HCT116 (cell line): ENCODE data around the gene FRY. TPM values are rescaled to one million over a fixed set of nuclear protein-coding genes. Genes with fewer than 3 reads are reported as not detected.

Source experiments
- ATAC-seq: fragments of 200-7000 bp; cut with Tn5 transposase; 2 replicates; pipeline ENCODE4 v1.9.1; 2020; ENCODE audit warnings: mild to moderate bottlenecking, moderate library complexity
- BruUV-seq: library from RNA; stranded (reverse); fragments of 400-500 nt; replicated peaks from 2 replicates; lab custom pipeline; 2021; lab: Mats Ljungman, UMichigan
- CTCF ChIA-PET: fragments of 300-600 bp; sonication (Branson Sonifier 250); formaldehyde crosslinking; loops from one replicate; lab custom pipeline; 2021; ENCODE audit warnings: antibody characterized with exemption; lab: Charles Lee
- POLR2A ChIA-PET: fragments of 300-600, 350-600 bp; sonication (Branson Sonifier 250); formaldehyde crosslinking; loops from one replicate; lab custom pipeline; 2021; ENCODE audit warnings: antibody characterized with exemption; lab: Charles Lee
- RAD21 ChIA-PET, 2 experiments: fragments of 300-600 bp; sonication (Branson Sonifier 250); formaldehyde crosslinking; loops; one replicate each; lab custom pipeline; 2023; ENCODE audit warnings: low total read pairs in 2 of 2; ENCODE audit not compliant: uncharacterized antibody in 2 of 2, unreplicated experiment in 2 of 2, low non-redundant PET in 1 of 2; lab: Charles Lee
- DNase-seq: peaks from one replicate; pipeline ENCODE4 v3.0.0-alpha.2; 2010; ENCODE audit warnings: low read depth, low spot score
- H2AFZ ChIP-seq: fragments of 200-600 bp; shearing (Covaris generic), sonication (generic); 2 replicates; pipeline ENCODE4 v1.6.1; 2017; ENCODE audit warnings: low read depth, mixed run types, mixed read lengths, antibody characterized with exemption, low read length; ENCODE audit not compliant: poor library complexity, severe bottlenecking
- H3K27ac ChIP-seq: 2 replicates; pipeline ENCODE4 v1.5.1; 2012; ENCODE audit warnings: low read depth, low read length
- H3K27me3 ChIP-seq: fragments of 200-600 bp; sonication (generic); 2 replicates; pipeline ENCODE4 v1.6.1; 2016; ENCODE audit warnings: mixed run types, low read length, mixed read lengths; ENCODE audit not compliant: insufficient read depth
- H3K36me3 ChIP-seq, 2 experiments: fragments of 200-500 bp in 1 of 2; fragments of 200-600 bp in 1 of 2; sonication (Bioruptor generic) in 1 of 2; sonication (generic) in 1 of 2; 2 replicates each; pipeline versions ENCODE4 v1.5.1 to v1.6.1; 2014 to 2016; ENCODE audit warnings: low read length in 2 of 2, inconsistent platforms in 1 of 2, mixed read lengths in 1 of 2, mixed run types in 1 of 2; ENCODE audit not compliant: insufficient read depth in 2 of 2, control insufficient read depth in 1 of 2
- H3K4me1 ChIP-seq, 2 experiments: fragments of 200-600 bp in 1 of 2; sonication (generic) in 1 of 2; 2 replicates each; pipeline versions ENCODE4 v1.5.1 to v1.6.1; 2012 to 2017; ENCODE audit warnings: low read length in 2 of 2, inconsistent platforms in 1 of 2, mild to moderate bottlenecking in 1 of 2, mixed read lengths in 1 of 2, mixed run types in 1 of 2, moderate library complexity in 1 of 2; ENCODE audit not compliant: insufficient read depth in 2 of 2, control insufficient read depth in 1 of 2
- H3K4me2 ChIP-seq: fragments of 200-600 bp; sonication (generic); 2 replicates; pipeline ENCODE4 v1.6.1; 2017; ENCODE audit warnings: mixed run types, low read length, mixed read lengths
- H3K4me3 ChIP-seq, 2 experiments: fragments of 200-600 bp in 1 of 2; sonication (generic) in 1 of 2; replicated peaks in 1 of 2; 2 replicates each; pipeline ENCODE4 v1.5.1; 2011 to 2016; ENCODE audit warnings: low read length in 2 of 2, control low read depth in 1 of 2, low read depth in 1 of 2, mild to moderate bottlenecking in 1 of 2, mixed read lengths in 1 of 2, mixed run types in 1 of 2
- H3K79me2 ChIP-seq: fragments of 200-600 bp; sonication (generic); 2 replicates; pipeline ENCODE4 v1.6.1; 2017; ENCODE audit warnings: mild to moderate bottlenecking, mixed run types, low read length, moderate library complexity, mixed read lengths; ENCODE audit not compliant: insufficient read depth
- H3K9ac ChIP-seq: fragments of 200-600 bp; sonication (generic); 2 replicates; pipeline ENCODE4 v1.6.1; 2016; ENCODE audit warnings: low read length, mixed read lengths
- H3K9me2 ChIP-seq: fragments of 200-600 bp; sonication (generic), shearing (Covaris generic); 2 replicates; pipeline ENCODE4 v1.6.1; 2017; ENCODE audit warnings: mixed run types, mild to moderate bottlenecking, moderate library complexity; ENCODE audit not compliant: insufficient read depth
- H3K9me3 ChIP-seq, 2 experiments: fragments of 200-500 bp in 1 of 2; fragments of 200-600 bp in 1 of 2; sonication (Bioruptor generic) in 1 of 2; sonication (generic) in 1 of 2; 2 replicates each; pipeline ENCODE4 v1.6.1; 2014 to 2017; ENCODE audit warnings: low read length in 2 of 2, mixed read lengths in 2 of 2, inconsistent platforms in 1 of 2, low read depth in 1 of 2, mild to moderate bottlenecking in 1 of 2, mixed run types in 1 of 2, moderate library complexity in 1 of 2; ENCODE audit not compliant: control insufficient read depth in 1 of 2, insufficient read depth in 1 of 2
- H4K20me1 ChIP-seq: fragments of 200-600 bp; sonication (generic), shearing (Covaris generic); 2 replicates; pipeline ENCODE4 v1.6.1; 2017; ENCODE audit warnings: mixed run types, mild to moderate bottlenecking, moderate library complexity; ENCODE audit not compliant: insufficient read depth
- ATF3 ChIP-seq: IDR thresholded peaks from 2 replicates; pipeline ENCODE4 v1.6.1; 2012
- CBX3 ChIP-seq: IDR thresholded peaks from 2 replicates; pipeline ENCODE4 v1.6.1; 2012; ENCODE audit warnings: low read depth
- CTCF ChIP-seq, 3 experiments: fragments of 200-600 bp in 1 of 3; sonication (generic) in 1 of 3; IDR thresholded peaks in 2 of 3; conservative IDR thresholded peaks in 1 of 3; 2 replicates each; pipeline ENCODE4 v1.5.1; 2012 to 2017; ENCODE audit warnings: low read depth in 2 of 3, low read length in 2 of 3, antibody characterized with exemption in 1 of 3, borderline replicate concordance in 1 of 3, control low read depth in 1 of 3, mild to moderate bottlenecking in 1 of 3, mixed read lengths in 1 of 3, mixed run types in 1 of 3, moderate library complexity in 1 of 3; ENCODE audit not compliant: insufficient read depth in 1 of 3
- EGR1 ChIP-seq: IDR thresholded peaks from 2 replicates; pipeline ENCODE4 v1.6.1; 2012; ENCODE audit warnings: low read depth
- EZH2phosphoT487 ChIP-seq: fragments of 200-600 bp; IDR thresholded peaks from 2 replicates; pipeline ENCODE4 v1.6.1; 2018; ENCODE audit warnings: antibody characterized with exemption, borderline replicate concordance
- JUND ChIP-seq: IDR thresholded peaks from 2 replicates; pipeline ENCODE4 v1.6.1; 2012
- POLR2A ChIP-seq: IDR thresholded peaks from 2 replicates; pipeline ENCODE4 v1.7.0; 2011; ENCODE audit warnings: borderline replicate concordance; ENCODE audit not compliant: insufficient read depth, insufficient read length; ENCODE audit errors: extremely low read depth
- POLR2AphosphoS5 ChIP-seq: IDR thresholded peaks from 2 replicates; pipeline ENCODE4 v1.6.1; 2011; ENCODE audit warnings: mild to moderate bottlenecking, low read depth, low read length, moderate library complexity
- SIN3A ChIP-seq: IDR thresholded peaks from 2 replicates; pipeline ENCODE4 v1.6.1; 2012; ENCODE audit warnings: low read depth
- SRF ChIP-seq: IDR thresholded peaks from 2 replicates; pipeline ENCODE4 v1.6.1; 2012; ENCODE audit warnings: low read depth
- TCF7L2 ChIP-seq: IDR thresholded peaks from 2 replicates; pipeline ENCODE4 v1.7.0; 2011; ENCODE audit warnings: borderline replicate concordance, inconsistent platforms; ENCODE audit not compliant: insufficient read depth, insufficient read length; ENCODE audit errors: extremely low read depth
- YY1 ChIP-seq: IDR thresholded peaks from 2 replicates; pipeline ENCODE4 v1.6.1; 2011; ENCODE audit warnings: low read length, low read depth, moderate library complexity, mild to moderate bottlenecking; ENCODE audit not compliant: insufficient replicate concordance; ENCODE audit errors: extremely low read depth
- ZBTB33 ChIP-seq: IDR thresholded peaks from 2 replicates; pipeline ENCODE4 v1.6.1; 2011; ENCODE audit warnings: mild to moderate bottlenecking, low read length, moderate library complexity; ENCODE audit not compliant: insufficient replicate concordance; ENCODE audit errors: extremely low read depth
- ZFX ChIP-seq: fragments of 450-650 bp; IDR thresholded peaks from 2 replicates; pipeline ENCODE4 v1.6.1; 2017
- intact Hi-C: fragments of 100-400 bp; cut with micrococcal nuclease; formaldehyde crosslinking; loops from 2 replicates; pipeline ENCODE4 v1.10.0; 2022
- total RNA-seq: library from RNA; stranded (reverse); gene quantifications from one replicate; pipeline ENCODE4 v1.2.1, GENCODE V29; 2021; ENCODE audit not compliant: unreplicated experiment

FRY gene
- total RNA-seq, 1 experiment from 2014 or later, result 1.4 TPM

- TF ChIP-seq CTCF (IDR thresholded peaks at IDR 0.05 in 2 of 3, conservative IDR thresholded peaks at IDR 0.05 in 1 of 3; ENCODE audit: borderline replicate concordance in 1 of 3, insufficient read depth in 1 of 3, low read depth in 2 of 3, low read length in 2 of 3) (no peak), POLR2A (no peak), ZFX (no peak), EZH2phosphoT487 (no peak), JUND (no peak), EGR1 (no peak), YY1 (no peak), CBX3 (no peak), SRF (no peak)
Measured at GRCh38 chr13:32142115-32142514, 110.5 kb downstream of the FRY start (continued).

- no TSS peak for BruUV-seq
- Histone ChIP-seq H3K9me2 (no peaks in the 10 kb centered on the region), H4K20me1 (no peaks in the 10 kb centered on the region), H3K27ac (no peak overlapping the region), H2AFZ (no peak overlapping the region), H3K4me2 (no peak overlapping the region; the same call in 1 of the 2 replicates), H3K4me1 (peaks cover 0 to 5% of the 10 kb centered on the region in 2 experiments; a peak in 1 of 4 replicates), H3K4me3 (no peak overlapping the region), H3K9me3 (no peaks in the 10 kb centered on the region), H3K36me3 (no peaks in the 10 kb centered on the region), H3K9ac (no peak overlapping the region), H3K79me2 (no peaks in the 10 kb centered on the region), H3K27me3 (no peaks in the 10 kb centered on the region)
- DNase-seq (no peak), ATAC-seq (peak; percentile 40; the same call in 1 of the 2 replicates)
- ChIA-PET RAD21 (no interaction called here), CTCF (interaction anchor here (2.1 kb wide), 1 partner anchor 21 kb away, joined by 4 read pairs; no protein-coding TSS in a partner anchor), POLR2A (no interaction called here)
- TF ChIP-seq POLR2A, result no peak
- no peak for TF ChIP-seq ZBTB33
- no peak for TF ChIP-seq SRF
- no peak for TF ChIP-seq CTCF (IDR thresholded peaks at IDR 0.05 in 2 of 3, conservative IDR thresholded peaks at IDR 0.05 in 1 of 3; ENCODE audit: borderline replicate concordance in 1 of 3, insufficient read depth in 1 of 3, low read depth in 2 of 3, low read length in 2 of 3)
- no peak for TF ChIP-seq CBX3
- TF ChIP-seq TCF7L2, result no peak
- TF ChIP-seq SIN3A, result no peak
- TF ChIP-seq EGR1, result no peak
- TF ChIP-seq ATF3, result no peak
- no peak for TF ChIP-seq POLR2AphosphoS5
- intact Hi-C loops, result no loop called here
Measured at GRCh38 chr13:32142956-32143375, 111.4 kb downstream of the FRY start.
